ENCODE measurements around the gene ERCC4.

DNA sequence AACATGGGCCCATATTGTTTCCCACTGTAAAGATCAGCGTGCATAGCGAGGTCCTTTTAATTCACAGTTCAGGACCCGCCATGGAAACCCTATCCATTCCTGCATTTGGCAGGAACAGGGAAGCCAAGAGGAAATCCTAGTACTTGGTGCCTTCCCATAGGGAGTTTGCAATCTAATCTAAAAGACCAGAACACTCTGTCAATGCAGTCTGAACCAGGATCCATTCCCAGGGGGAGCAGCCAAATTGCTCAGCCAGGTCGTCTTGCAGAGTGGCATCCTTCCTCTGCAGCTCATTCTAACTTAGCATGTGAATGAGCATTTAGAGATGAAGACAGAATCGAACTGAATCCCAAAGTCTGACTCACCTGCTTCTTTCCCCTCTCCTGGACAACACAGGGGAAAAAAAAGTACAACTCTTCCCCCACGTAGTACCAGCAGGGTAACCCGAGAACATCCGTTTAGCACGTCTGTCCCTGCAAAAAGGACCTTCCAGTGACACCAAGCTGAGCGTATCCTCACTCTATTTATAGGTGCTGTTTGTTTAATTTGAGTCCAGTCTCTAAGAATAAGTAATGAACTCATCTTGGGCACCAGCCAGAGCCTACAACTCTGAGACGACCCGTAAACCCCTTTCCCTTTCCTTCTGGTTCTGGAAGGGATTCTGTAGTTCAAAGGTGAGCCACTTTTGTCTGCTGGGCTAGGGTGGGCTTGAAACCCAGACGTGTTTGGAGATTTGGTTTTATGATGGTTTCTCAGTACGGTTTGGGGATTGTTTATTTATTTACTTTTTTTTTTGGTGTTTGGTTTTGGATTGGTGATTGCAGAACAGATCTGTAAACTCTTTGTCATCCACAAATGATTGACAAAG is 74.5 kb downstream of the ERCC4 start:
- TF ChIP-seq YY1 (IDR thresholded peaks at IDR 0.05; ENCODE audit: insufficient read depth, insufficient read length) = no peak
- no peak for TF ChIP-seq ZNF274 (IDR thresholded peaks at IDR 0.05; ENCODE audit: low read depth, low read length)
- no peak for TF ChIP-seq SUZ12 (IDR thresholded peaks at IDR 0.05; ENCODE audit: extremely low read depth, insufficient read depth, insufficient read length)

Measured in NT2/D1 (cell line).